ENCODE results near the gene SNRPD3. TPM values are rescaled to one million over a fixed set of nuclear protein-coding genes. Genes with fewer than 3 reads are reported as not detected.
A peak's percentile ranks its signal among the peaks of the same experiment; 100 is the strongest.
"Not testable (repeated sequence)": the region's sequence is repeated elsewhere in the genome, so short reads cannot be mapped to it uniquely, and the experiment has no call there.

The SNRPD3 gene
- total RNA-seq, 1 donor from 2014 or later: 51.5 TPM

GRCh38 chr22:24591286-24591830 is 35.6 kb downstream of the SNRPD3 start:
- DNase-seq (ENCODE audit: low spot score): no peak

- DNase-seq (ENCODE audit: low spot score): no peak
These were observed 36.5 kb downstream of the SNRPD3 start for GRCh38 chr22:24592058-24592850.

GRCh38 chr22:24592851-24593558 is 37.2 kb downstream of the SNRPD3 start, which contains the start of gene LRRC75B:
Gene LRRC75B (minus strand): TSS chr22:24593073. CDS start chr22:24593039, 34 bp downstream.
- peak; percentile 96 for DNase-seq (ENCODE audit: low spot score)

- not testable (repeated sequence) for DNase-seq (ENCODE audit: low spot score)
These were observed 37.7 kb downstream of the SNRPD3 start for GRCh38 chr22:24593559-24593835.

GRCh38 chr22:24593836-24594568 is 38.2 kb downstream of the SNRPD3 start:
- no peak for DNase-seq (ENCODE audit: low spot score)

GRCh38 chr22:24594569-24595120 is 38.8 kb downstream of the SNRPD3 start:
- DNase-seq (ENCODE audit: low spot score): no peak

GRCh38 chr22:24595228-24595627 is 39.4 kb downstream of the SNRPD3 start:
- DNase-seq (ENCODE audit: low spot score): no peak

- no peak for DNase-seq (ENCODE audit: low spot score)
These were observed 40.1 kb downstream of the SNRPD3 start for GRCh38 chr22:24595863-24596262.

- DNase-seq (ENCODE audit: low spot score): not testable (repeated sequence)
These were observed 41.3 kb downstream of the SNRPD3 start for GRCh38 chr22:24597076-24597475.

- DNase-seq (ENCODE audit: low spot score): no peak
These were observed 43.7 kb downstream of the SNRPD3 start for GRCh38 chr22:24599514-24599913.

- DNase-seq (ENCODE audit: low spot score): not testable (repeated sequence)
These were observed 44.3 kb downstream of the SNRPD3 start for GRCh38 chr22:24599958-24600715.

- no peak for DNase-seq (ENCODE audit: low spot score)
These were observed 45.7 kb downstream of the SNRPD3 start for GRCh38 chr22:24601217-24602104.

- DNase-seq (ENCODE audit: low spot score): not testable (repeated sequence)
These were observed 46.4 kb downstream of the SNRPD3 start for GRCh38 chr22:24602105-24602749.

- DNase-seq (ENCODE audit: low spot score): not testable (repeated sequence)
These were observed 47.3 kb downstream of the SNRPD3 start, which contains the start of gene GGT1 for GRCh38 chr22:24602847-24603769. Gene GGT1 (plus strand): TSS chr22:24603193. CDS start chr22:24611082, 7,889 bp downstream.

GRCh38 chr22:24603770-24604629 is 48.2 kb downstream of the SNRPD3 start:
- DNase-seq (ENCODE audit: low spot score): not testable (repeated sequence)

- not testable (repeated sequence) for DNase-seq (ENCODE audit: low spot score)
These were observed 50.5 kb downstream of the SNRPD3 start for GRCh38 chr22:24606340-24606739.
